ENCODE measurements around the gene MXRA8. TPM values are rescaled to one million over a fixed set of nuclear protein-coding genes. Genes with fewer than 3 reads are reported as not detected.

MXRA8 gene
- total and polyA plus RNA-seq, 9 of the 15 experiments (the other 6 are each of a cell fraction or from before 2014, with no cell fraction given) = 0.66 to 11.3 (median 6.3) TPM

GRCh38 chr1:1319646-1319941 lies 38.8 kb downstream of the MXRA8 start (continued):
- TF ChIP-seq ASH1L (IDR thresholded peaks at IDR 0.05; ENCODE audit: borderline replicate concordance, low read depth, partially characterized antibody) (no peak), CHCHD3 (CRISPR knock-in tag; IDR thresholded peaks at IDR 0.05) (no peak), TAF7 (tag; IDR thresholded peaks at IDR 0.05) (no peak), KDM2B (CRISPR knock-in tag; IDR thresholded peaks at IDR 0.05) (no peak), ATF6 (CRISPR knock-in tag; IDR thresholded peaks at IDR 0.05) (no peak), EWSR1 (IDR thresholded peaks at IDR 0.05; ENCODE audit: borderline replicate concordance, low read depth, partially characterized antibody) (no peak), ZNF507 (tag; conservative IDR thresholded peaks at IDR 0.05) (no peak), ZNF41 (CRISPR knock-in tag; conservative IDR thresholded peaks at IDR 0.05) (no peak), NFXL1 (CRISPR knock-in tag; IDR thresholded peaks at IDR 0.05) (no peak), CREBBP (IDR thresholded peaks at IDR 0.05; ENCODE audit: low read depth, low read length) (no peak), ATF4 (CRISPR knock-in tag; IDR thresholded peaks at IDR 0.05) (no peak), NFIC (IDR thresholded peaks at IDR 0.05) (peak; percentile 4; the same call in 1 of the 2 replicates), MCM2 (IDR thresholded peaks at IDR 0.05; ENCODE audit: low read depth) (no peak), KDM5B (IDR thresholded peaks at IDR 0.05; ENCODE audit: insufficient replicate concordance, low read depth, low read length) (peak; percentile 12), ZNF224 (CRISPR knock-in tag; IDR thresholded peaks at IDR 0.05) (no peak), TEAD2 (tag; IDR thresholded peaks at IDR 0.05) (no peak)
